ENCODE measurements around the gene ELMO3.

DNA sequence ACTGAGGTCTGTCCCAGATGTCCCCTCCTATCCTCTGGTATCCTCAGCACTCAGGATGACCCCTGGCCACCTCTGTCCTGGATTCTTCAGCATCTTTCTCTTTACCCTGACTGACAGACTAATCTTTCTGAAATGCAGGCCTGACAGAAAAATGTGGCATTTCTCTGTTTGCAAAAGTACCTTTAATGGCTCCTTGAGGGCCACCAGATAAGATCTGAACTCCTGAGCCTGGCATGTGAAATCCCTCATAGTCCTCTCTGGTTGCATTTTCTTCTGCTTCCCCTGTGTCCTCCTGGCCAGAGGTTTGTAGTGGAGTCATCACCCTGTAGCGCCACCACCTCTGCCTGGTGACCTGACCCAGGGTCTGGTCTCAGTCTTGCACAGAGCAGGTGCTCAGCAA is 2.0 kb upstream of the ELMO3 start:
- TF ChIP-seq CTCF (IDR thresholded peaks at IDR 0.05; ENCODE audit: low read depth, low read length) (no peak), EZH2phosphoT487 (IDR thresholded peaks at IDR 0.05; ENCODE audit: low read depth) (no peak)

Data from OCI-LY3 (cell line).